ENCODE data around the gene TMPRSS9. TPM values are rescaled to one million over a fixed set of nuclear protein-coding genes. Genes with fewer than 3 reads are reported as not detected.

TMPRSS9 gene
- polyA plus RNA-seq, 3 donors: 0.12 to 0.30 TPM; not detected in 1

- peaks cover 7% of the 10 kb centered on the region for H3K4me1 Mint-ChIP-seq
- Histone ChIP-seq H3K4me3 (replicated peaks in 1 of 3; ENCODE audit: low read depth in 2 of 3, low read length in 3 of 3) (no peak overlapping the region), H3K4me2 (replicated peaks; ENCODE audit: extremely low read depth, low read length, poor library complexity, severe bottlenecking) (no peak overlapping the region), H3K36me3 (replicated peaks in 1 of 2; ENCODE audit: control insufficient read depth in 1 of 2, insufficient read depth in 2 of 2, low read length in 2 of 2) (peaks cover 4 to 7% of the 10 kb centered on the region in 2 donors), H3K9ac (ENCODE audit: insufficient read depth, low read length, poor library complexity, severe bottlenecking) (no peak overlapping the region), H2AFZ (ENCODE audit: insufficient read depth, low read depth, low read length, poor library complexity, severe bottlenecking) (no peak overlapping the region), H3K4me1 (ENCODE audit: control insufficient read depth in 1 of 2, insufficient read depth in 2 of 2, low read length in 2 of 2) (peaks cover 3 to 4% of the 10 kb centered on the region in 2 donors), H3K9me3 (replicated peaks in 1 of 2; ENCODE audit: control insufficient read depth in 1 of 2, insufficient read depth in 1 of 2, low read length in 2 of 2) (no peaks in the 10 kb centered on the region), H3K79me2 (ENCODE audit: insufficient read depth, low read length) (peaks cover 7% of the 10 kb centered on the region), H4K20me1 (ENCODE audit: insufficient read depth, low read length) (peaks cover 14% of the 10 kb centered on the region), H3K27ac (ENCODE audit: low read depth in 1 of 2, low read length in 2 of 2) (no peak overlapping the region), H3K27me3 (ENCODE audit: control insufficient read depth in 2 of 2, insufficient read depth in 2 of 2, low read length in 2 of 2) (no peaks in the 10 kb centered on the region)
- WGBS (ENCODE audit: insufficient coverage): no CpG with 5 or more reads among the region's 2 CpGs
- no peak overlapping the region for H3K4me3 Mint-ChIP-seq
- TF ChIP-seq CTCF (IDR thresholded peaks at IDR 0.05): no peak
- H3K27me3 Mint-ChIP-seq (ENCODE audit: low read depth in 3 of 3): peaks cover 0 to 4% (median 0%) of the 10 kb centered on the region in 3 donors
- no peak for DNase-seq
- H3K36me3 Mint-ChIP-seq: peaks cover 5 to 13% of the 10 kb centered on the region in 2 donors
- intact Hi-C loops (cut with micrococcal nuclease): no loop called here
- no peak overlapping the region for H3K27ac Mint-ChIP-seq
- H3K9me3 Mint-ChIP-seq: peaks cover 0 to 4% (median 0%) of the 10 kb centered on the region in 7 donors
These were observed 60.4 kb downstream of the TMPRSS9 start for GRCh38 chr19:2420490-2420889.

- Histone ChIP-seq H3K9ac (ENCODE audit: insufficient read depth, low read length, poor library complexity, severe bottlenecking) (no peak overlapping the region), H3K27me3 (ENCODE audit: control insufficient read depth in 2 of 2, insufficient read depth in 2 of 2, low read length in 2 of 2) (no peaks in the 10 kb centered on the region), H2AFZ (ENCODE audit: insufficient read depth, low read depth, low read length, poor library complexity, severe bottlenecking) (no peak overlapping the region), H3K27ac (ENCODE audit: low read depth in 1 of 2, low read length in 2 of 2) (no peak overlapping the region), H3K36me3 (replicated peaks in 1 of 2; ENCODE audit: control insufficient read depth in 1 of 2, insufficient read depth in 2 of 2, low read length in 2 of 2) (peaks cover 4 to 17% of the 10 kb centered on the region in 2 donors), H3K9me3 (replicated peaks in 1 of 2; ENCODE audit: control insufficient read depth in 1 of 2, insufficient read depth in 1 of 2, low read length in 2 of 2) (no peaks in the 10 kb centered on the region), H3K4me1 (ENCODE audit: control insufficient read depth in 1 of 2, insufficient read depth in 2 of 2, low read length in 2 of 2) (peaks cover 10 to 12% of the 10 kb centered on the region in 2 donors), H3K4me3 (replicated peaks in 1 of 3; ENCODE audit: low read depth in 2 of 3, low read length in 3 of 3) (no peak overlapping the region), H3K79me2 (ENCODE audit: insufficient read depth, low read length) (peaks cover 19% of the 10 kb centered on the region), H3K4me2 (replicated peaks; ENCODE audit: extremely low read depth, low read length, poor library complexity, severe bottlenecking) (no peak overlapping the region), H4K20me1 (ENCODE audit: insufficient read depth, low read length) (peaks cover 27% of the 10 kb centered on the region)
- TF ChIP-seq CTCF (IDR thresholded peaks at IDR 0.05): no peak
- Mint-ChIP-seq H3K4me3 (no peak overlapping the region), H3K4me1 (peaks cover 12% of the 10 kb centered on the region), H3K27ac (no peak overlapping the region), H3K27me3 (ENCODE audit: low read depth in 3 of 3) (peaks cover 0 to 4% (median 0%) of the 10 kb centered on the region in 3 donors), H3K36me3 (peaks cover 5 to 18% of the 10 kb centered on the region in 2 donors), H3K9me3 (peaks cover 0 to 4% (median 0%) of the 10 kb centered on the region in 7 donors)
- WGBS (ENCODE audit: insufficient coverage): 95% methylated on average over 19 of the region's 23 CpGs
- intact Hi-C loops (cut with micrococcal nuclease): no loop called here
- no peak for DNase-seq
These were observed 61.7 kb downstream of the TMPRSS9 start for GRCh38 chr19:2421581-2422306.
